Mesenteric fat pad (tissue), 1 donor: Measurements from ENCODE around the gene ANKRD66. TPM values are rescaled to one million over a fixed set of nuclear protein-coding genes. Genes with fewer than 3 reads are reported as not detected.
"Not testable (repeated sequence)": the region's sequence is repeated elsewhere in the genome, so short reads cannot be mapped to it uniquely, and the experiment has no call there.

Source experiments
- DNase-seq: peaks from one replicate; pipeline ENCODE4 v3.0.0-alpha.2; 2020; ENCODE audit warnings: low spot score
- total RNA-seq: library from RNA; stranded (reverse); fragmentation: NEBNext Ultra II Directional; extraction: Animal tissue kit (Norgen Biotek cat#: 25700); gene quantifications from one replicate; pipeline ENCODE4 v1.2.1, GENCODE V29; 2021
- donor health status: DM: yes; HTN: yes; CAD: no.

The ANKRD66 gene
- total RNA-seq, 1 donor from 2014 or later, result not detected

DNA sequence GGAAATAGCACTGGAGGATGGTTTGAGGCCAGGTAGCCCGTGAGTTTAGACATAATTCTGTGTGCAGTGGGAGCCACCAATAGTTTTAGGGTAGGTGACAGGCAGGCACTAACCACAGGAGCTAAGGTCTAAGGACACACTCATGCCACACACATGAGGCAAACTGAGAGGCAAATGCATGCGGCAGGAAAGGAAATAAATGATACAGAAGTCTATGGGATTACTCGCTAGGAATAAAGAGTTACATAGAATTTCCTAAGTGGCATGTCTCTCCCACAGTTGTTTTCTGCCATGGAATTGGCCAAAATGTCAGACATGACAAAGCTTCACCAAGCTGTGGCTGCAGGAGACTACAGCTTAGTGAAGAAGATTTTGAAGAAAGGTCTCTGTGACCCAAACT, 4.9 kb downstream of the ANKRD66 start:
- no peak for DNase-seq

DNA sequence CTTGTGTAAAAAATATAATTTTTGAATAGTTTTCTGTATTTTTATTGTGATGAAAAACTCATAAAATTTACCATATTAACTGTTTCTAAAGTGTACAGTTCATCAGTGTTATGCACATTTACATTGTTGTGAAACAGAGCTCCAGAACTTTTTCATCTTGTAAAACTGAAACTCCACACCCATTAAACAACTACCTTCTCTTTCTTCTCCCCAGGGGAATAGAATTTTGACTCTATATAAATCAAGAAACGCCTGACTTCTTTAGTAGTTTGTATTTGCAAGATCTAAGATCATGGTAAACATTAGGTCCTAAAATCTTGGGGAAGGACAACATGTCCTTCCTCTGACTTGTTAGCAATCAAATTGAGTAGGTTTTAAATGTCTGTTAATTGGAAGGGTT, 9.1 kb downstream of the ANKRD66 start:
- no peak for DNase-seq

DNA sequence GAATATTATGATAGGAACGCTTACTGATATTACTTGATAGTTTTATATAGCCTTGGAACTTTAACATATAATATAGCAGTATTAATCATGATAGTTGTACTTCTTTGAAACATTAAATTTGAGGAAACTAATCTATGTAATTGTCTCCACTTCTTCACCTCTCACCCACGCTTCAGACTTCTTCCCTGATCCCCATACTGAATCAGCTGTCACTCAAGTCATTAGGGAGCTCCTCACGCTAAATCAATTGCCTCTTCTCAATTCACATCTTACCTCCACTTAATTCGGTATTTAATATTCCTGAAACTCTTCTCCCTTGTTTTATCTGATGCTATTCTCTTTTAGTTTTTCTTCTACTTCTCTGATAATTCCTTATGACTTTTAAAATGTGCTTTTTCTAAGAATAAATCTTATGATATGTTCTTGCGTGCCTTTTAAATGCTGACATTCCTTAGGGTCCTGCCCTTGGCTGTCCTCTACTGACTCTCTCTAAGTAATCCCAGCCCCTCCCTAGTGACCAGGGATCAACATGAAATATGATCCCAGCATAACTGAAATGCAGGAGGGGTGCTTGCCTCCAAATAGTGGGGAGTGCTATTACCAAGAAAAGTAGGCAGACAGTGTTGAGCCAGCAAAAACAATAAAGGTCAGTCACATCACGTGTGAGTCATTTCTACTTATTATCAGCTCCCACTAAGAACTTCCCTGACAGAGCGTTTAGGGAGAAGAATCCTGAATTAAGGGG, 9.9 kb downstream of the ANKRD66 start:
- no peak for DNase-seq

GRCh38 chr6:46757214-46757596, 10.5 kb downstream of the ANKRD66 start:
- no peak for DNase-seq

DNA sequence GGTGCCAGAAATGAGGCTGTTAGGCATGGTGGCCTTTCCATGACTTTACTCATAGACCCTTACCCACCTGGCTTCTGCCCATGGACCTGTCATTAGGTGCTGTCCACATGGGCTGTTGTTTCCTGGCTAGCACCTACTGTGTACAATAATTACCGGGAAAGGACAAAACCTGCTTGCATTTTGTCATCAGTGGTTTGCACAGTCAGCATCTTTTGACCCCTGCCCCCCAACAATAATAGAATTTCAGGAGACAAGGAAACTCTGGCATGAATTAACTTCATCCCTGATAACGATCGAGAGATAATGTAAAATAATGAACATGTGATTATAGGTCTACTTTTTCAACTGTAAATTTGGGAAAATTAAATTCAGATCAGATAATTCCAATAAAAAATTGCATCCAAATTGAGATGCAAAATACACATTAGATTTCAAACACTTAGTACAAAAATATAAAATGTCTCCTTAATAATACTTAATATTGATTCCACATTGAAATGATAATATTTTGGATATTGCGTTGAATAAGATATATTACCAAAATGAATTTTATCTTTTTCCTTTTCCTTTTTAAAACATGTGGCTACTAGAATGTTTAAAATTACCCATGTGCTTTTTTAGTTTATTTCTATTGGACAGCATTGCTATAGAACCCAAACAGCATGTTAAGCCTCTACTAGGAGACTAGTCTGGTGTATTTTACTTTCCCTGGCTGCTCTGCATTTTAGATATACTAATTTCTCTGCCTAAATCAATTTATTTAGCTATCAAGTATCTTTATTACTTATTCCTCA, 12.4 kb downstream of the ANKRD66 start:
- no peak for DNase-seq

- DNase-seq, result no peak
These were observed 14.2 kb downstream of the ANKRD66 start for GRCh38 chr6:46760925-46761324.

DNA sequence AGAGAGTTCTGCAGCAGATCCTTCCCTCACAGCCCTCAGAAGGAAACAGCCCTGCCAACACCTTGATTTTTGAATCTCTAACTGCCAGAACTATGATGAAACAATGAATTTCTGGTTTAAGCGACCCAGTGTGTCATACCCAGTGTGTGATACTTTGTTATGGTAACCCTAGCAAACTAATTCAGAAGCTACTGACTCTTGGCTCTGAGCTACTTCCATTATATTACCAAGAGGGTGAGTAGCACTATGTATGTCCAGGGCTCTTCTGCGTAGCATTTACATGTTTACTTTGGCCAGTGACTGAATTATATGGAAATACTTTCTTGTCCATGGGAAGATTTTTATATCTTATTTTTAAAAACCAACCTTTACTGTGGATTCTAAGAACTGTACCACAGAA, 16.7 kb downstream of the ANKRD66 start:
- no peak for DNase-seq

DNA sequence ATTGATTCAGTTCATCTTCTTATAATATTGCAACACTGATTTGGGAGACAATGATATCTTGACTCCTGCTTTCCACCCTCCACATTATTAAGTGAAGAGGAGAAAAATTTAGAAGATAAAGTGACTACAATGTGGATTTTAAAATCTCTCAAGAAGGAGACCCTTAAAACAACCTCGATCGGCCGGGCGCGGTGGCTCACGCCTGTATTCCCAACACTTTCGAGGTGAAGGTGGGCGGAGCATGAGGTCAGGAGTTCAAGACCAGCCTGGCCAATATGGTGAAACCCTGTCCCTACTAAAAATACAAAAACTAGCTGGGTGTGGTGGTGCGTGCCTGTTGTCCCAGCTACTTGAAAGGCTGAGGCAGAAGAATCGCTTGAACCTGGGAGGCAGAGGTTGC, 17.5 kb downstream of the ANKRD66 start:
- DNase-seq, result not testable (repeated sequence)

GRCh38 chr6:46764961-46765360, 18.2 kb downstream of the ANKRD66 start:
- DNase-seq, result no peak

- DNase-seq, result no peak
These were observed 25.3 kb downstream of the ANKRD66 start for GRCh38 chr6:46772016-46772415.

DNA sequence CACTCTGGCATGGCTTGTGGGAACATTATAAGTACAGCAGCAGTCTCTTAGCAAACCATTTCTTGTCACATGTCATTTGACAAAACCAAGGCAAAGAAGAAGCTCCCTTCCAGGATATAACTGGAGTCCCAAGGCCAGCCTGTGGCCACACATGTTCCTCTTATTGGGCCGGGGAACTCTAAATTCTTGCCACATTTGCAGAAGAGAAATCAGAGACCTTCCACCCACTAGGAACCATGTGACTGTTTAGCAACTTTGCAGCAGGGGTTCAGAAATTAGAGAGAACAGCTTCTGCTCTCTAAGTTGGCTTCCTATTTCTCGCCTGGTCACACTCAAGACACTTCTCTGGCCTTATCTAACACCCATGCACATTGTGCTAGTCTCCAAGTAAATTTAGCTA, 26.0 kb downstream of the ANKRD66 start:
- DNase-seq, result no peak

- DNase-seq, result no peak
These were observed 26.6 kb downstream of the ANKRD66 start for GRCh38 chr6:46773201-46773855.

GRCh38 chr6:46774736-46775135, 28.0 kb downstream of the ANKRD66 start:
- not testable (repeated sequence) for DNase-seq

DNA sequence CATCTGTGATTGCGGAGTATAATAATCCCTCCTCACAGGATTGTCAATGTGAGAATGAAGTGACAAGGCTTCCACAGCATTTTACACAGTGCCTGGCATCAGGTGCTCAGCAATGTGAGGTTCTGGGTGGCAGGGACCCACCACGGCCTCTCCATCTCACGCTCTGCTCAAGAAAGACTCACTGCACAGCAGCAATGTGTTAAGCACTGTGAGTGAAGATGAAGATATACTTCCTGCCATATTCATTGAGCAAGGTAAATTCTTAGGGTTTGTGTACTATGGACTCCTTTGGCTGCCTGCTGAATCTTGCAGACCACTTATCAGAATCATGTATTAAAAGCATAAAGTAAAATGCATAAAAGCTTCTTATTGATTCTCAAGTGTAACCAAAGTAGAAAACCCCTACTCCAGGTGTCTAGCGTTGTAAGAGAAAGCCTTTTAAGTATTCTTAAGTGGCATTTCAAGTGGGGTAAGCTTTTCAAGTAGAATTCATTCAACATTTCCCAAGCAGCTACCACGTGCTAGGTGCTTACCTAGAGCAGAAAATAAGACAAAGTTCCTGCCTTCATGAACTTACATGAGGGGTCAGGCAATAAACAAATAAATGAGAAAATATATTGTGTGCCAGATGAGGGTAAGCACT, 29.5 kb downstream of the ANKRD66 start:
- DNase-seq, result no peak

GRCh38 chr6:46777476-46778346, 31.0 kb downstream of the ANKRD66 start:
- DNase-seq, result no peak

DNA sequence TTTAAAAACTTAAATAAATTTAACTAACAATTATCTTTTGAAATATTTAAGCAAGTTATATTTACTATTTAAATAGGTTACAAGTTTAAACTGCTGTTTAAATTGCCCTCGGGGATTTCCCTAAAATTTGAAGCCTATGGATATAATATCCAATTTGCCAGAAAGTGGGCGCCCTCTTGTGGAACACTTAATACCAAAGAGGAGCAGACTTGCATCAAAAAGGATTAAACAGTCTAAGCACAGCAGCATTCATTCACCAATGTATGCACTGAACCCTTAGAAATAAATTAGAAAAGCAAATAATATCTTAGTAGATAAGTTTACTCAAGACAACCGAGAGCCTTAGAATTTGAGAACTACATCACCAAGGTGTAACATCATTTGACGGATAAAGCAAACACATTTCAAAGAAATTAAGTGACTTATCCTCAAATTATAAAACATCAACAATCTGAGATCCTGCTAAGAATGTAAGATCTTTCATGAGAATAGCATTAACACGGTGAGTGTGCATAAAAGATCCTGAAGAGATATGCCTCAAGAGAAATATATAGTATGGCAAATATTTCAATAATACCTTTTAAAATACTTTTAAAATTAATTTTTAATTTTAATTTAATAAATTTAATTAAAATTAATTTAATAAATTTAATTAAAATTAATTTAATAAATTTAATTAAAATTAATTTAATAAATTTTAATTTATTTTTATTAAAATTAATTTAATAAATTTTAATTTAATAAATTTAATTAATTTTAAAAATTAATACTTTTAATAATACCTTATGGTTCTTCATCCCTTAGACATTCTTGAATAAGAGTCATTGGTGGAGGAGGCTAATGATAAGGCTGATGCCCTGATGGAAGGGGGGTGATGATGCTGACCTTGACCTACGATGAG, 35.0 kb downstream of the ANKRD66 start:
- no peak for DNase-seq

DNA sequence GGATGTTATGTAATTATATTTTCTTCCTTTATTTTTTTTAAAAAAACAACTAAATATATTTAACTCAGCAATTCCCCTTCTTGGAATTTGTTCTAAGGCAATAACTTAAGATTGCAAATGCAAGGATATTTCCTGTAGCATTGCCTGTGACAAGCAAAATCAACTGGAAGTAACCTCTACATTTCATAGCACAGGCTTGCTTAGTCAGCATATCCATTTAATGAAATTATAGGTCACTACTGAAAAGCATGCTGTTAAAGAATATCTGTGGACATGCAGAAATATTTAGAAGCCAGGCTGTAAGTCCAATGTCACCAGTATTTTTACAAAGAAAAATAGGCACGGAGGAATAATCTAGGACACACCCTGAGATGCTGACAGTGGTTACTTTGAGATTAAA, 37.8 kb downstream of the ANKRD66 start:
- no peak for DNase-seq

DNA sequence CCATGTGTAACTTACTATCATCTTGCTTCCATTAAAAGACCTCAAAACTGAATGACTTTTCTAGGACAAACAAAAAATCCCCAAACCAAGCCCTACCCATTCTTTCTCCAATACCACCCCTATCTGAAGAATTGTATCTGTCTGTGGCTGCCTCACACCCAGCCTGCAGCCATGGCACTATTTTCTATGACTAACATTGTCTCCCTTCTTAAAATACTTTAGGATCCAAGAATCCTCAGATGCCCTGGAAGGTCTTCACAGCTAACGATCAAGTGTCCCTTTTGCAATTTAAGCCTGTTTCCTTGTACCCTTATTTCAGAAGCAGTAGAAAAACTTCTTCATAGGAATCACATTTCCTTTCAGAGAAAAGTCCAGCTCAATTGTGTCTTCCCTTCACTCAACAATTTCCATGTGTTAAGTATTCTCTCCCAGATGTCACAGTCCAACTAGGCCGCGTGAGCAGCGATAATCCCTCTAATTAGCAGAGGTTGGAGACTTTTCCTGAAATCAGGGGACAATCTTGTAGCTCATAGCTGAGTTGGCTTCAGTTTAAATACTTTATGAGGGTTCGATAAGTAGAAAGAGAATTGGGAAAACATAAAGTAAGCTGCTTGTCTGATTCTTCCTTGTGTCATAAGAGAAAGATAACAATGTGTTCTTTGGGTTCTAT, 41.3 kb downstream of the ANKRD66 start:
- DNase-seq, result no peak

- DNase-seq, result no peak
These were observed 42.1 kb downstream of the ANKRD66 start for GRCh38 chr6:46788791-46789190.
